K562 treated with DMSO at 1 percent for 48 hours (cell line): Measurements from ENCODE around the gene UBE3C. TPM values are rescaled to one million over a fixed set of nuclear protein-coding genes. Genes with fewer than 3 reads are reported as not detected.

ENCODE experiments used
- total RNA-seq: library from RNA; unstranded; fragments of 300-600 nt; gene quantifications from 2 replicates; pipeline ENCODE4 v1.2.3, GENCODE V29; 2022; ENCODE audit warnings: low replicate concordance; ENCODE audit errors: extremely low read depth

The UBE3C gene
- not detected in 2 replicates for total RNA-seq

GRCh38 chr7:157138424-157139110, at the start of gene UBE3C:
TSS of gene UBE3C (plus strand) at chr7:157138926. CDS start at chr7:157139273, 347 bp downstream.

Other genes starting within 250 kb of the UBE3C start
- gene LMBR1, start 245.7 kb upstream of the UBE3C start, total RNA-seq, result not detected in 2 replicates
- 76.9 TPM in 1 of 2 replicates, not detected in the other for gene NOM1, start 189.2 kb upstream of the UBE3C start, total RNA-seq
- gene MNX1, start 128.3 kb upstream of the UBE3C start, total RNA-seq, result not detected in 2 replicates
- gene DNAJB6, start 198.1 kb downstream of the UBE3C start, total RNA-seq, result not detected in 2 replicates